HG03457 (cell line): ENCODE measurements around the gene NANOS1.

Experiments
- ATAC-seq: cut with Tn5 transposase; IDR thresholded peaks from one replicate; pipeline ENCODE4 v1.9.1; 2021; ENCODE audit warnings: moderate number of reproducible peaks; ENCODE audit not compliant: unreplicated experiment

Gene NANOS1, protein sequence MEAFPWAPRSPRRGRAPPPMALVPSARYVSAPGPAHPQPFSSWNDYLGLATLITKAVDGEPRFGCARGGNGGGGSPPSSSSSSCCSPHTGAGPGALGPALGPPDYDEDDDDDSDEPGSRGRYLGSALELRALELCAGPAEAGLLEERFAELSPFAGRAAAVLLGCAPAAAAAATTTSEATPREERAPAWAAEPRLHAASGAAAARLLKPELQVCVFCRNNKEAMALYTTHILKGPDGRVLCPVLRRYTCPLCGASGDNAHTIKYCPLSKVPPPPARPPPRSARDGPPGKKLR

DNA sequence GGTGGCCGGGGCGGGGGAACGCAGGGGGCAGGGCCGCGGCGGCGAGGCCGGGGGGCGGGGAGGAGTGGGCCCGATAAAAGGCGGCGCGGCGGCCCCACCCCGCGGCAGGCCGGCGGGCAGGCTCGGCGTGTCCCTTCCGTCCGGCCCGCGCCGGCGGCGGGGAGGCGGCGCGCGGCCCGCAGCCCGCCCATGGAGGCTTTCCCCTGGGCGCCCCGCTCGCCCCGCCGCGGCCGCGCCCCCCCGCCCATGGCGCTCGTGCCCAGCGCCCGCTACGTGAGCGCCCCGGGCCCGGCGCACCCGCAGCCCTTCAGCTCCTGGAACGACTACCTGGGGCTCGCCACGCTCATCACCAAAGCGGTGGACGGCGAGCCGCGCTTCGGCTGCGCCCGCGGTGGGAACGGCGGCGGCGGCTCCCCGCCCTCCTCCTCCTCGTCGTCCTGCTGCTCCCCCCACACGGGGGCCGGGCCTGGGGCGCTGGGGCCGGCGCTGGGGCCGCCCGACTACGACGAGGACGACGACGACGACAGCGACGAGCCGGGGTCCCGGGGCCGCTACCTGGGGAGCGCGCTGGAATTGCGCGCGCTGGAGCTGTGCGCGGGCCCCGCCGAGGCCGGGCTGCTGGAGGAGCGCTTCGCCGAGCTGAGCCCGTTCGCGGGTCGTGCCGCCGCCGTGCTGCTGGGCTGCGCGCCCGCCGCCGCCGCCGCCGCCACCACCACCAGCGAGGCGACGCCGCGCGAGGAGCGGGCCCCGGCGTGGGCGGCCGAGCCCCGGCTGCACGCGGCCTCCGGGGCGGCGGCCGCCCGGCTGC is at the start of gene NANOS1:
TSS of gene NANOS1 (plus strand) at position 102 of the 808 bp plus-strand sequence. CDS start at position 190, 88 bp downstream.
- ATAC-seq, result peak; percentile 15

DNA sequence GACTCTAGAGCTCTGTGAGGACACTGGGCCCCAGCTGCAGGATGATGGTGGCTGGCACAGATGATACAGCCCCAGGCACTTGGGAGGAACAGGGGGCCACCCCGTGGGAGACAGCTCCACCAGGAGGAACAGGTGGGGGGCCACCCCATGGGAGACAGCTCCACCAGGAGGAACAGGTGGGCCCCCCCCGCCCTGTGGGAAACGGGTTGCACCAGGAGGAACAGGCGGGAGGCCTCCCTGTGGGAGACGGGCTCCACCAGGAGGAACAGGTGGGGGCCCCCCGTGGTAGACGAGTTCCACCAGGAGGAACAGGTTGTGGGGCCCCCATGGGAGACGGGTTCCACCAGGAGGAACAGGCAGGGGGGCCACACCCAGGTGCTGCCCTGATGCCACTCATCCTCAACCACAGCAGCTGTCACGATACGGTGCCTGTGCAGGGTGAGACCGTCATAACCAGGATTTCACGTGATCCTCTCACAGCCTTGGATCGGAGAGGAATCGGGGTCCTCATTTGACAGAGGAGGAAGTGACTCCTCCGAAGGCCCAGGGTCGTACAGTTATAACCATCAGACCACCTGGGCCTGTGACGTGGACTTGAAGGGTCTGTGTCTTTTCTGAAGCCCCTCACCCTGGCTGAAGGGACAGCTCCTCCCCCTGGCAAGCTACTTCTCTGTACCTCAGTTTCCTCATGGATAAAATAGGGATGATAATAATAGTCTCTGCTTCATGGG is 49.2 kb upstream of the NANOS1 start:
- ATAC-seq, result no peak

GRCh38 chr10:118980870-118981269 is 48.6 kb upstream of the NANOS1 start:
- ATAC-seq, result no peak

- ATAC-seq, result no peak
Measured at GRCh38 chr10:118981946-118982345, 47.6 kb upstream of the NANOS1 start.

DNA sequence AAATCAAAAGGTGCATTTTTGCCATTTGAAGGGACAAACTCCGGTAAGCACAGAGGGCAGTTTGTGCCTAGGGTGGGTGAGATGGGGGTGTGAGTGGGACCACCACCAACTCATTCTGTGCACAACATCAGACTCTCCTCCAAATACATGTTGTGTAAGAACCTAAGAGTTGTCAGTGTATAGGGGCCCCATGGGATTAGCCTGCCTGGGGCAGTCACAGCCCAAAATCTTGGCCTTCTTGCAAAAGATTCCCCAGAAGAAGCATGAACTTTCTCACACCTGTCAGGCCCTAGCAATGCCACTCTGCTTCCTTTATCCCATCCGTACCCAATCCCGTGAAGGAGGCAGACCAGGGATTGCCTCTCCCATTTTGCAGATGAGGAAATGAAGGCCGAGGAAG is 47.1 kb upstream of the NANOS1 start:
- ATAC-seq, result no peak

- ATAC-seq, result no peak
Measured at GRCh38 chr10:118983263-118983662, 46.3 kb upstream of the NANOS1 start.

- no peak for ATAC-seq
Measured at GRCh38 chr10:118985576-118985975, 43.9 kb upstream of the NANOS1 start.

GRCh38 chr10:118986815-118987790 is 42.4 kb upstream of the NANOS1 start:
- ATAC-seq, result peak; percentile 82

DNA sequence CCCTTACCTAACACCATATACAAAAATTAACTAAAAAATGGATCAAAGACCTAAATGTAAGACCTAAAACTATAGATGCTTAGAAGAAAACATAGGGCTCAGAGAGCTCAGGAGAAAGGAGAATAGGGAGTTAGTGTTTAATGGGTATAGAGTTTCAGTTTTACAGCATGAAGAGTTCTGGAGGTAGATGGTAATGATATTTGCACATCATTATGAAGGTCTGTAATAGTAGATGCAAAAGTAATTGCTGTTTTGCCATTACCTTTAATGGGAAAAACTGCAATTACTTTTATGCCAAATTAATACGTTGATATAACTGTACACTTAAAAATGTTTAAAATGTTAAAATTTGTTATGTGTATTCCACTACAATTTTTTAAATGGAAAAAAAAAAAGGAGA is 39.2 kb upstream of the NANOS1 start:
- ATAC-seq, result no peak

- ATAC-seq, result no peak
Measured at GRCh38 chr10:118992496-118992895, 37.0 kb upstream of the NANOS1 start.

GRCh38 chr10:118993214-118993613 is 36.3 kb upstream of the NANOS1 start:
- ATAC-seq, result no peak

DNA sequence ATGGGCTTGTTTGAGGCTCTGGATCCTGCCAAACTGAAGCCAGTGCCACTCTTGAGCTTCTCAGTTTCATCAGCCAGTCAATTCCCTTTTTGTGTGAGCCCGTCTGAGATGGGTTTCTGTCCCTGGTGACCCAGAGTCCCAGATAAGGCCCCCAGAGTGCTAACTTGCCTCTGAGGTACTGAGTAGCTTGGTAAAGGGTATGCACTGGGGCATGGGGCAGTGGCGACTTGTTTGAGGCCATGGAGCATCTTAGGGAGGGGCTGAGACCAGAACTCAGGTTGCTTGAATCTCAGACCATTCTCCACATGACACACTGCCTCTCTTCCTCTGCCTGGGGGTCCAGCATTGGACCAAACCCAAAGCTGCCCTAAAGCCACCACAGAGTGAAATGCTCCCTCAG is 35.2 kb upstream of the NANOS1 start:
- ATAC-seq, result no peak

GRCh38 chr10:118995739-118996138 is 33.8 kb upstream of the NANOS1 start:
- ATAC-seq, result no peak

DNA sequence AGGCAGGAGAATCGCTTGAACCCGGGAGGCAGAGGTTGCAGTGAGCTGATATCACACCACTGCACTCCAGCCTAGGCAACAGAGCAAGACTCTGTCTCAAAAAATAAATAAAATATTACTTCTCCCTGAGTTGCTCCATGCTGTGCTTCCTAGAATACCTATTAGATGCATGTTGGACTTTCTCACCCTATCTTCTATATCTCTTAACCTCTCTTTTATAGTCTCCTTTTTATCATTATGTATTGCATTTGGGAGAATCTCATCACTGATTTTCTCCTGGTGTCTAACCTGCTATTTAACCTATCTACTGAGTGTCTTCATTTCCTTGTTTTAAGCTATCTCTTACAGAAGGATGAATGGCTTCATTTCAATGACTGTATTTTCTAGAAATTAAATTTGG is 32.1 kb upstream of the NANOS1 start:
- no peak for ATAC-seq

- no peak for ATAC-seq
Measured at GRCh38 chr10:118998183-118998582, 31.3 kb upstream of the NANOS1 start.

- no peak for ATAC-seq
Measured at GRCh38 chr10:119001717-119002500, 27.6 kb upstream of the NANOS1 start.

DNA sequence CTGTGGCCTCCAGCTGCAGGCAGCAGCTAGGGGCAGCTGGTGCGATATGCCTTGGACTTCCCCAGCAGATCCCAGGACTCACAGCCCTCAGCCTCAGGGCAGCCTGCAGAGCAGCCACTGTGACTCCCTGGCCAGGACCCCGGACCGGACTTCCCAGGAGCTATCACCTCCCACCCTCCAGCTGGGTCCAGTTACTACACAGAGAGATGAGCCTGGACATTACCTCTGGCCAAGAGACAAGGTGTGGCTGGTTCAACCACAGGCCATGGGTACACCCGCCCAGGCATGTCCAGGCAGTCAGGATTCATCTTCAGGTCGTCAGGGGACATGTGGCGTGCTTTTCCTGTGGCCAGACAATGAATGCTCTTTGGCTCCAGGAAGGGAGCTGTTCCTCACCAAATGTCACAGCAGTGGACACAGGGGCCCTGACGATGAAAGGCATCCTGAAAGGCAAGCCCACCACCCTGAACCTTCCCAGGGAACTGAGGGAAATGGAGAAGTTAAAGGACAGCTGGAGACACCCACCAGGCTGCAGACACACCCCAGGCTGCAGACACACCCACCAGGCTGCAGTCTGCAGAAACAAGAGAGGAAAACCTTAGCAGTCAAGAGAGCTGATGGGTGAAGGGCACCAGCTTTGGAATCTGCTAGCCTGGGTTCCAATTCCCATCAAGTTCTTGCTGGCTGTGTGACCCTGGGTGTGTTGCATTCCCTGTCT is 25.8 kb upstream of the NANOS1 start:
- ATAC-seq, result no peak

GRCh38 chr10:119005362-119006043 is 24.0 kb upstream of the NANOS1 start:
- ATAC-seq, result no peak
